ENCODE results near the gene SEC24C. TPM values are rescaled to one million over a fixed set of nuclear protein-coding genes. Genes with fewer than 3 reads are reported as not detected.

SEC24C gene
- total RNA-seq, 6 experiments from 2014 or later, result 90.8 to 108 (median 97.7) TPM

GRCh38 chr10:73788864-73789658, 44.9 kb downstream of the SEC24C start:
- Mint-ChIP-seq H3K27me3 (ENCODE audit: insufficient read depth) (no peaks in the 10 kb centered on the region; the same call in 1 of the 2 replicates), H3K4me3 (no peak overlapping the region), H3K36me3 (ENCODE audit: low read depth) (peaks cover 24% of the 10 kb centered on the region), H3K9me3 (no peaks in the 10 kb centered on the region), H3K27ac (no peak overlapping the region), H3K4me1 (ENCODE audit: low read depth) (peaks cover 21% of the 10 kb centered on the region)
- no peak for DNase-seq
- no peak for TF ChIP-seq CTCF (IDR thresholded peaks at IDR 0.05)

GRCh38 chr10:73789659-73790055, 45.5 kb downstream of the SEC24C start:
- Mint-ChIP-seq H3K4me3 (no peak overlapping the region), H3K36me3 (ENCODE audit: low read depth) (peaks cover 28% of the 10 kb centered on the region), H3K4me1 (ENCODE audit: low read depth) (peaks cover 18% of the 10 kb centered on the region), H3K27me3 (ENCODE audit: insufficient read depth) (no peaks in the 10 kb centered on the region; the same call in 1 of the 2 replicates), H3K9me3 (no peaks in the 10 kb centered on the region), H3K27ac (no peak overlapping the region)
- no peak for DNase-seq
- TF ChIP-seq CTCF (IDR thresholded peaks at IDR 0.05), result no peak

GRCh38 chr10:73790886-73791625, 46.9 kb downstream of the SEC24C start:
- no peak for DNase-seq
- H3K4me1 Mint-ChIP-seq (ENCODE audit: low read depth), result peaks cover 13% of the 10 kb centered on the region
- H3K9me3 Mint-ChIP-seq, result no peaks in the 10 kb centered on the region
- H3K27me3 Mint-ChIP-seq (ENCODE audit: insufficient read depth), result no peaks in the 10 kb centered on the region; the same call in 1 of the 2 replicates
- no peak overlapping the region for H3K27ac Mint-ChIP-seq
- TF ChIP-seq CTCF (IDR thresholded peaks at IDR 0.05), result no peak
- H3K4me3 Mint-ChIP-seq, result no peak overlapping the region
- peaks cover 34% of the 10 kb centered on the region for H3K36me3 Mint-ChIP-seq (ENCODE audit: low read depth)

GRCh38 chr10:73791871-73792400, 47.8 kb downstream of the SEC24C start:
- peaks cover 28% of the 10 kb centered on the region; the same call in 1 of the 2 replicates for H3K36me3 Mint-ChIP-seq (ENCODE audit: low read depth)

More at GRCh38 chr10:73791871-73792400, 47.8 kb downstream of the SEC24C start:
- H3K9me3 Mint-ChIP-seq, result no peaks in the 10 kb centered on the region
- no peak for DNase-seq
- no peak for TF ChIP-seq CTCF (IDR thresholded peaks at IDR 0.05)
- peaks cover 4% of the 10 kb centered on the region for H3K4me1 Mint-ChIP-seq (ENCODE audit: low read depth)
- no peak overlapping the region for H3K4me3 Mint-ChIP-seq
- H3K27ac Mint-ChIP-seq, result no peak overlapping the region
- no peaks in the 10 kb centered on the region for H3K27me3 Mint-ChIP-seq (ENCODE audit: insufficient read depth)
